Mucosa of stomach (tissue), 1 donor: ENCODE data around the gene KCP.
A peak's percentile ranks its signal among the peaks of the same experiment; 100 is the strongest.

Experiments
- H3K27me3 ChIP-seq: one replicate; pipeline ENCODE4 v1.7.0; 2013; ENCODE audit warnings: mild to moderate bottlenecking, low read length; ENCODE audit not compliant: control insufficient read depth, insufficient read depth
- H3K36me3 ChIP-seq: one replicate; pipeline ENCODE4 v1.7.0; 2013; ENCODE audit warnings: low read length; ENCODE audit not compliant: control insufficient read depth, insufficient read depth
- H3K4me1 ChIP-seq: one replicate; pipeline ENCODE4 v1.7.0; 2013; ENCODE audit warnings: mild to moderate bottlenecking, low read length; ENCODE audit not compliant: control insufficient read depth, insufficient read depth
- H3K4me3 ChIP-seq: one replicate; pipeline ENCODE4 v1.7.0; 2013; ENCODE audit warnings: low read length
- H3K9ac ChIP-seq: one replicate; pipeline ENCODE4 v1.7.0; 2013; ENCODE audit warnings: mild to moderate bottlenecking, low read length, moderate library complexity
- H3K9me3 ChIP-seq: one replicate; pipeline ENCODE4 v1.7.0; 2013; ENCODE audit warnings: mild to moderate bottlenecking, low read length, moderate library complexity; ENCODE audit not compliant: control insufficient read depth
- donor health status: Pancreatic carcinoma.

KCP gene

DNA sequence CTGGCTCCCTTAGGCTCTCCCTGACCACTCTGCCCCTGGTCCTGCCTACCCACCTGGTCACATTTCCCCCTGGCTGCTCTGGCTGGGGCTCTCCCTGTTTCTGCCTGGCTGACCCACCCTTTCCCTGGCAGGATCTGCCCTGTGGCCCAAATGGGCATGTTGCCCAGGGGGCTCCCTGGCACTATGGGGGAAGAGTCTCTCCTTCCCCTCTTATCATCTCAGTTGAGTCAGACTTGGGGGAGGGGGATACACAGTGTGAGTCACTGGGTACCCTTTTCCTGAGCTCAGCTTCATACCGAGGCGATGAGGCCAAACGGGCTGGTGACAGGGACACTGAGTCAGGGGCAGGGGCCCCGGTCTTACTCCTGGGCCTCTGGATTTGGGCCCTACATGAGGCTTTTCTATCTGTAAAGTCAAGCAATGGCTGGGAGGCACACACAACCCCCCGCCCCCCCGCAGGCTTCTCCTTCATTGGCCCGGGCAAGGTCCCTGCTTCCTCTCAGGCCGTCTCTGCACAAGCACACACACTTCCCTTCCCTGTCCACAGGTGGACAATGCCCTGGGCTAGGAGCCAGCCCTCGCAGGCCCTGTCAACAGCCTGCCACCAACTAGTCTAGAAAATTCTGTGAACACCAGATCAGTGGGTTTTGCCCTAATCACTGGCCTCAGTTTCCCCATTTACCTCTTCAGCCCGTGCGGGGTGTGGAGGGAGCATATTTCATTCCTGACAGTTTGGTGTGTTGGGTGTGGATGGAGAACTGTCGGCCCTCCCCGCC lies 80.9 kb downstream of the KCP start:
- Histone ChIP-seq H3K9ac (peak overlapping the region; percentile 18), H3K9me3 (no peaks in the 10 kb centered on the region), H3K4me3 (no peak overlapping the region)

GRCh38 chr7:128827971-128828711 lies 82.4 kb downstream of the KCP start:
- peaks cover 7% of the 10 kb centered on the region for H3K4me1 ChIP-seq
- no peak overlapping the region for H3K4me3 ChIP-seq
- no peaks in the 10 kb centered on the region for H3K36me3 ChIP-seq

More for the DNA sequence above, 80.9 kb downstream of the KCP start:
- Histone ChIP-seq H3K36me3 (no peaks in the 10 kb centered on the region), H3K27me3 (peaks cover 51% of the 10 kb centered on the region), H3K4me1 (peaks cover 7% of the 10 kb centered on the region)

GRCh38 chr7:128827248-128827958 lies 83.1 kb downstream of the KCP start:
- Histone ChIP-seq H3K9ac (no peak overlapping the region), H3K27me3 (peaks cover 41% of the 10 kb centered on the region), H3K4me1 (peaks cover 7% of the 10 kb centered on the region), H3K36me3 (no peaks in the 10 kb centered on the region), H3K9me3 (no peaks in the 10 kb centered on the region), H3K4me3 (no peak overlapping the region)

More at GRCh38 chr7:128827971-128828711, 82.4 kb downstream of the KCP start:
- H3K9me3 ChIP-seq = no peaks in the 10 kb centered on the region
- H3K27me3 ChIP-seq = peaks cover 48% of the 10 kb centered on the region
- no peak overlapping the region for H3K9ac ChIP-seq

DNA sequence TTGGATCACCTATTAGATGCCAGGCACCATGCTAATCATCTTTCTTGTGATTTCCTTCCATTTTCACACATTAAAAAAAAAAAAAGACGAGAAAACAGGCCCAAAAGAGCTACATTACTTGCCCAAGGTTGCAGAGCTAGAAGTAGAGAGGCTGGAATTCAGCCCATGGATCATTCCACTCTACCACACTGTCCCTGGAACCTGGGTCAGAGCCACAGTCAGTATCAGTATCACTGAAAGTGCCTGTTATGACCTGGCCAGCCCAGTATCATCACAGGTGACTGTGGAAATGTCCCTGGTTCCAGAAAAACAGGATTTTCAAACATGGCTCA lies 83.6 kb downstream of the KCP start:
- H3K9ac ChIP-seq = no peak overlapping the region

More for the DNA sequence above, 83.6 kb downstream of the KCP start:
- peaks cover 7% of the 10 kb centered on the region for H3K4me1 ChIP-seq
- H3K4me3 ChIP-seq = no peak overlapping the region
- peaks cover 36% of the 10 kb centered on the region for H3K27me3 ChIP-seq
- H3K9me3 ChIP-seq = no peaks in the 10 kb centered on the region
- H3K36me3 ChIP-seq = no peaks in the 10 kb centered on the region
